ENCODE data around the gene BCL2. TPM values are rescaled to one million over a fixed set of nuclear protein-coding genes. Genes with fewer than 3 reads are reported as not detected.
A peak's percentile ranks its signal among the peaks of the same experiment; 100 is the strongest.

BCL2 gene
- total and polyA plus RNA-seq, 9 of the 15 experiments (the other 6 are each of a cell fraction or from before 2014, with no cell fraction given): 0.10 to 1.1 (median 0.65) TPM

- TF ChIP-seq HMGN3 (IDR thresholded peaks at IDR 0.05; ENCODE audit: borderline replicate concordance, extremely low read depth, insufficient read length, low read depth, low read length) (peak; percentile 33), MTA1 (IDR thresholded peaks at IDR 0.05; ENCODE audit: borderline replicate concordance) (no peak), MLLT1 (IDR thresholded peaks at IDR 0.05) (peak in 1 of 2 experiments; percentile 60; a peak in 1 of 4 replicates), ZNF134 (CRISPR knock-in tag; conservative IDR thresholded peaks at IDR 0.05) (no peak), NR0B1 (IDR thresholded peaks at IDR 0.05; ENCODE audit: partially characterized antibody) (no peak), EP300 (IDR thresholded peaks at IDR 0.05; ENCODE audit: low read length) (no peak)
Observed at GRCh38 chr18:63367053-63367953, 47.7 kb upstream of the BCL2 start, which contains the start of gene KDSR (continued).

Data from K562 (cell line).